Endothelial cell of umbilical vein (primary cell): ENCODE data around the gene LTO1. TPM values are rescaled to one million over a fixed set of nuclear protein-coding genes. Genes with fewer than 3 reads are reported as not detected.
A peak's percentile ranks its signal among the peaks of the same experiment; 100 is the strongest.

Experiments used
- BruUV-seq: library from RNA; stranded (reverse); fragments of 400-500 nt; replicated peaks from 2 replicates; lab custom pipeline; 2021; lab: Mats Ljungman, UMichigan
- CTCF ChIA-PET: fragments of 300-600, 350-600 bp; sonication (Branson Sonifier 250); formaldehyde crosslinking; loops from one replicate; lab custom pipeline; 2021; ENCODE audit warnings: antibody characterized with exemption, inconsistent platforms; lab: Charles Lee
- POLR2A ChIA-PET: fragments of 300-600, 350-600 bp; sonication (Branson Sonifier 250); formaldehyde crosslinking; loops from one replicate; lab custom pipeline; 2021; ENCODE audit warnings: antibody characterized with exemption, inconsistent platforms; lab: Charles Lee
- DNase-seq: peaks from one replicate; pipeline ENCODE4 v3.0.0-alpha.2; 2011; ENCODE audit warnings: low read depth, low spot score
- FAIRE-seq: peaks from 2 replicates; lab custom pipeline; 2011; peaks lifted over from hg19 to GRCh38; lab: Jason Lieb, UNC
- H2AFZ ChIP-seq: 2 replicates; pipeline ENCODE4 v1.6.0; 2012; ENCODE audit warnings: low read depth, low read length, control low read depth, inconsistent platforms
- H3K27ac ChIP-seq: 2 replicates; pipeline ENCODE4 v1.5.1; 2011; ENCODE audit warnings: low read depth, mild to moderate bottlenecking, control low read depth, low read length, moderate library complexity; ENCODE audit not compliant: insufficient read depth
- H3K27me3 ChIP-seq, 2 experiments: 2 replicates each; pipeline versions ENCODE4 v1.6.0 to v1.6.1; 2011; ENCODE audit warnings: low read length in 2 of 2, mixed read lengths in 1 of 2; ENCODE audit not compliant: control insufficient read depth in 2 of 2, insufficient read depth in 2 of 2
- H3K36me3 ChIP-seq, 2 experiments: 2 replicates in 1 of 2; 3 replicates in 1 of 2; pipeline ENCODE4 v1.5.1; 2011; ENCODE audit warnings: low read length in 2 of 2, mild to moderate bottlenecking in 1 of 2, moderate library complexity in 1 of 2; ENCODE audit not compliant: control insufficient read depth in 2 of 2, insufficient read depth in 2 of 2; ENCODE audit errors: extremely low read depth in 1 of 2
- H3K4me1 ChIP-seq: 3 replicates; pipeline ENCODE4 v1.5.1; 2011; ENCODE audit warnings: mild to moderate bottlenecking, low read length; ENCODE audit not compliant: control insufficient read depth, insufficient read depth; ENCODE audit errors: extremely low read depth
- H3K4me2 ChIP-seq: 2 replicates; pipeline ENCODE4 v1.6.1; 2011; ENCODE audit warnings: low read length, control low read depth, mixed read lengths; ENCODE audit not compliant: insufficient read depth
- H3K4me3 ChIP-seq, 3 experiments: fragments of 200-600 bp in 1 of 3; sonication (generic), shearing (Covaris generic) in 1 of 3; replicated peaks in 1 of 3; 2 replicates each; pipeline ENCODE4 v1.5.1; 2011 to 2016; ENCODE audit warnings: control low read depth in 3 of 3, low read length in 3 of 3, mild to moderate bottlenecking in 2 of 3, inconsistent platforms in 1 of 3, low read depth in 1 of 3, moderate library complexity in 1 of 3; ENCODE audit not compliant: insufficient read depth in 1 of 3
- H3K79me2 ChIP-seq: 2 replicates; pipeline ENCODE4 v1.6.0; 2012; ENCODE audit warnings: low read length, inconsistent platforms; ENCODE audit not compliant: control insufficient read depth, insufficient read depth
- H3K9ac ChIP-seq: replicated peaks from 2 replicates; pipeline ENCODE3; 2011; ENCODE audit warnings: low read length, control low read depth; ENCODE audit not compliant: insufficient read depth; ENCODE audit errors: extremely low read depth
- H3K9me1 ChIP-seq: replicated peaks from 3 replicates; pipeline ENCODE4 v1.6.0; 2011; ENCODE audit warnings: mild to moderate bottlenecking, low read length; ENCODE audit not compliant: control insufficient read depth, insufficient read depth; ENCODE audit errors: extremely low read depth
- H3K9me3 ChIP-seq: replicated peaks from 2 replicates; pipeline ENCODE4 v1.5.1; 2012; ENCODE audit warnings: low read length, inconsistent platforms; ENCODE audit not compliant: control insufficient read depth, insufficient read depth
- H4K20me1 ChIP-seq: replicated peaks from 2 replicates; pipeline ENCODE3; 2011; ENCODE audit warnings: mild to moderate bottlenecking, low read length; ENCODE audit not compliant: control insufficient read depth, insufficient read depth; ENCODE audit errors: extremely low read depth
- CTCF ChIP-seq, 2 donors: IDR thresholded peaks; 1 replicate in 1 of 2; 2 replicates in 1 of 2; pipeline ENCODE4 v1.5.1; 2011; ENCODE audit warnings: low read length in 2 of 2, mild to moderate bottlenecking in 2 of 2, moderate library complexity in 2 of 2, control low read depth in 1 of 2, inconsistent platforms in 1 of 2, low read depth in 1 of 2; ENCODE audit not compliant: insufficient read depth in 1 of 2; ENCODE audit errors: extremely low read depth in 1 of 2
- EZH2 ChIP-seq: IDR thresholded peaks from 2 replicates; pipeline ENCODE4 v1.6.1; 2012; ENCODE audit warnings: borderline replicate concordance, low read depth, mild to moderate bottlenecking, moderate library complexity, low read length, inconsistent platforms; ENCODE audit not compliant: severe bottlenecking
- FOS ChIP-seq: IDR thresholded peaks from 2 replicates; pipeline ENCODE4 v1.6.1; 2011; ENCODE audit warnings: mild to moderate bottlenecking, low read length, moderate library complexity, borderline replicate concordance; ENCODE audit not compliant: insufficient read depth
- GATA2 ChIP-seq: IDR thresholded peaks from 2 replicates; pipeline ENCODE4 v1.7.0; 2011; ENCODE audit warnings: low read depth, mild to moderate bottlenecking, moderate library complexity, mixed read lengths, low read length; ENCODE audit not compliant: insufficient read length, insufficient read depth
- JUN ChIP-seq: IDR thresholded peaks from 2 replicates; pipeline ENCODE4 v1.6.1; 2011; ENCODE audit warnings: borderline replicate concordance, low read depth; ENCODE audit not compliant: insufficient read length, insufficient read depth
- MAX ChIP-seq: IDR thresholded peaks from 2 replicates; pipeline ENCODE4 v1.6.1; 2011; ENCODE audit not compliant: insufficient read depth, insufficient read length
- MYC ChIP-seq: IDR thresholded peaks from one replicate; pipeline ENCODE4 v1.6.1; 2011; ENCODE audit warnings: mild to moderate bottlenecking, low read depth, low read length
- POLR2A ChIP-seq: IDR thresholded peaks from 2 replicates; pipeline ENCODE4 v1.6.1; 2012; ENCODE audit warnings: low read depth, mild to moderate bottlenecking, control low read depth, low read length
- POLR2AphosphoS5 ChIP-seq: IDR thresholded peaks from 2 replicates; pipeline ENCODE4 v1.6.1; 2012; ENCODE audit warnings: low read depth, mild to moderate bottlenecking, control low read depth, low read length, moderate library complexity; ENCODE audit not compliant: insufficient read depth
- dilution Hi-C: fragments of 300-500 bp; cut with MboI; formaldehyde crosslinking; loops from one replicate; pipeline ENCODE4 v1.15.0; 2019; ENCODE audit warnings: low sequenced_read_pairs; ENCODE audit not compliant: extremely low pct_ligation_motif_present
- intact Hi-C: fragments of 100-400 bp; cut with micrococcal nuclease; formaldehyde crosslinking; loops from one replicate; pipeline ENCODE4 v1.10.0; 2022
- polyA plus RNA-seq, 4 experiments: library from polyadenylated mRNA; depleted of rRNA in 3 of 4; stranded (reverse) in 3 of 4; unstranded in 1 of 4; fragments of >200 nt; gene quantifications; 2 replicates each; pipeline versions ENCODE4 v1.2.1 to v1.2.3, GENCODE V29; 2011 to 2012; ENCODE audit warnings: missing spikeins in 1 of 4
- total RNA-seq: library from RNA; stranded (reverse); gene quantifications from 2 replicates; pipeline ENCODE4 v1.2.3, GENCODE V29; 2021

LTO1 gene
- total and polyA plus RNA-seq, 2 donors (not counting 3 experiments of a cell fraction or from before 2014, with no cell fraction given): 26.8 to 30.9 TPM

- Histone ChIP-seq H3K9me1 (no peaks in the 10 kb centered on the region), H3K4me3 (no peak overlapping the region), H3K9me3 (no peaks in the 10 kb centered on the region), H3K27me3 (no peaks in the 10 kb centered on the region), H3K79me2 (peaks cover 23% of the 10 kb centered on the region), H2AFZ (peak overlapping the region; percentile 29), H3K9ac (peak overlapping the region; percentile 27), H4K20me1 (no peaks in the 10 kb centered on the region), H3K4me2 (peak overlapping the region; percentile 91), H3K27ac (peak overlapping the region; percentile 92), H3K36me3 (no peaks in the 10 kb centered on the region), H3K4me1 (peaks cover 28% of the 10 kb centered on the region)
- no TSS peak for BruUV-seq
- dilution Hi-C loops (no loop called here), intact Hi-C loops (no loop called here)
- no peak for TF ChIP-seq EZH2
- no peak for TF ChIP-seq MAX
- TF ChIP-seq POLR2A: no peak
- no peak for TF ChIP-seq GATA2
- TF ChIP-seq POLR2AphosphoS5: no peak
- TF ChIP-seq FOS: no peak
- TF ChIP-seq MYC: no peak
- no peak for TF ChIP-seq JUN
- TF ChIP-seq CTCF (IDR thresholded peaks at IDR 0.05; ENCODE audit: extremely low read depth in 1 of 2, insufficient read depth in 1 of 2, low read depth in 1 of 2, low read length in 2 of 2): no peak
- no peak for FAIRE-seq
- ChIA-PET CTCF (interaction anchor here (2.1 to 2.8 kb wide), 2 partner anchors 344 to 506 kb away, joined by 18 to 21 read pairs; partner anchors contain the start of gene MYEOV), POLR2A (no interaction called here)
- DNase-seq: no peak
These were observed 37.8 kb downstream of the LTO1 start for GRCh38 chr11:69637198-69637940.
